Tongue (tissue), 3 donors: ENCODE measurements around the gene ALDH1A3. TPM values are rescaled to one million over a fixed set of nuclear protein-coding genes. Genes with fewer than 3 reads are reported as not detected.

Source experiments
- DNase-seq: peaks from one replicate; pipeline ENCODE4 v3.0.0-alpha.2; 2015
- small RNA-seq: library from RNA; depleted of rRNA; stranded (forward); fragments of <200 nt; gene quantifications from one replicate; pipeline ENCODE3, GENCODE V24; 2014; ENCODE audit warnings: low replicate concordance
- total RNA-seq: library from RNA; depleted of rRNA; stranded (reverse); fragments of >200 nt; gene quantifications from one replicate; pipeline ENCODE4 v1.2.3, GENCODE V29; 2014

The ALDH1A3 gene
- total RNA-seq, 1 donor from 2014 or later, result 59.0 TPM

DNA sequence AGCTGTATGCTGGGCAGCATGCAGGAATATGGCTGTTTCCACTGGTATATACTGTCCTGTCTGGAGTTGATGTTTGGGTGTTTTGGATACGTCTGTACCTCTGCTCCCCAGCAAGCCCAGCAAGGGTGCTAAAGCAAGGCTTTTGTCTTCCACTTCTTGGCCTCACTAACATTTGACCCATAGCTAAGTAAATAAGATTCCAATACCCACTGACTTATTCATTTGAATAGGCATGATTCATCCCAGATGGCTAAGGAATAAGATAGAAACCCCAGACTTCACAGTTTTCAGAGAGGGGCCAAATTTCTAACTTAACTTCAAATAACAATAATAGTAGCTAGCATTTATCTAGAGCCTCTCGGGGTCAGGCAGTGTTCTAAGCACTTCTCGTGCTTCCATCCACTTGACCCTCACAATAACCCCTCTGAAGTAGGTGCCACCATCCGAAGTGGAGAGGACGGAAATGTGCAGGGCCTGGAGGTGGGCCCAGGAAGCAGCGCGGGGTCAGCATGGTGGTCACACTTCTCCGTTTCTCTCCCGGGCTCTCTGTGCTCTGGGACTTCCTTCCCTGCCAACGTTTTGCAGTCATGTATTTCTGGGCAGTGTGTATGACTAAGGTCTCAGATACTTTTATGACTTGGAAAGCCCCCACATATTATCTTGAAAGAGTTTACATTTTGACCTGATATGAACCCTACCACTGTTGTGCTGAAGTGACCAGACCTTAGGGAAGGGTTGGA is 78.9 kb downstream of the ALDH1A3 start:
- no peak for DNase-seq

DNA sequence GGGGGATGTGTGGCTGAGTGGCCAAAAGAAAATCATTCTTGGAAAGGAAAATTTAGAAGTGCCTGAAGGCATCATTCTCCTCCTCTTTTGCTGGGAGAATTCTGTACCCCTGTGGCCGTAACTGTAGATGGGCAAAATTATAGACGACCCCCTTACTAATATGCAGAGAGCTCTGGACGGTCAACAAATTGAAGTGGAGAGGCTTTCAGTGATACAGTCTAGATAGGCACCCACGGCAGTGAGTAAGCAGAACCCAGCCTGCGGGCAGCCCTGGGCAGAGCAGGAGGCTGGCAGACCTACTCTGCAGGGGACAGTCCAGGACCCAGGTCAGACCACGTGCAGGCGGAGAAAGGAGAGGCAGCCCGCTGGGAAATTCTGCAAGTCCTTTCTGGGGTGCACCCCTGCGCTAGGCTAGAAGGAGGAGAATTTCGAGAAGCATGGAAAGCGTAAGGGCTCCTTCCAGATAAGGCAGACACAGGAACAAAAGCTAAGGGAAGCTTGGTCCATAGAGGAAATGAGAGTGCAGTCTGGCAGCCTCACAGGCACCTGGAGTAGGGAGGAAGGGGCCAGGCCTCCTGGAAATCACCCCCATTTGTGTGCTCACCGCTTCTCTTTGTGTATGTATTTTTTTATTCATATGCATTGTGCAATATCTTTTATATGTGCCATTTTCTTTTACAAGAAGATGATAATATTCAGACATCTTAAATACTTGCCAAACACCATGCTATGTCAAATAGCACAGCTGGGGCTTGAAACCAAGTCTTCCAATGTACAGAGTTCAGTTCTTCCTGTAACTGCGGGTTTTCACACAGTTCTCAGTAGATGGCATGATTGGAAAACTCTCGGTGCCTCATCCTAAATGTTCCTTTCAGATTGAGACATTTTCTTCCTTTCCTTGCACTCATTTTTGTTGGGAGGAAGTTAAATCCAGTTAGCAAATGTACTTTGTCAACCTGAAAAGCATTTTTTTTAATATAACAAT is 79.7 kb downstream of the ALDH1A3 start:
- DNase-seq, result no peak

Small RNAs within 50 kb of the gene (small RNA-seq; reads per million reads assigned to genes)
- gene AC015712.3, result not detected

Other genes starting within 250 kb of the ALDH1A3 start
- gene LRRK1, start 39.5 kb downstream of the ALDH1A3 start, total RNA-seq, result 14.2 TPM